Measurements from ENCODE around the gene ODAD3.
"Not testable (repeated sequence)": the region's sequence is repeated elsewhere in the genome, so short reads cannot be mapped to it uniquely, and the experiment has no call there.

ODAD3 gene

DNA sequence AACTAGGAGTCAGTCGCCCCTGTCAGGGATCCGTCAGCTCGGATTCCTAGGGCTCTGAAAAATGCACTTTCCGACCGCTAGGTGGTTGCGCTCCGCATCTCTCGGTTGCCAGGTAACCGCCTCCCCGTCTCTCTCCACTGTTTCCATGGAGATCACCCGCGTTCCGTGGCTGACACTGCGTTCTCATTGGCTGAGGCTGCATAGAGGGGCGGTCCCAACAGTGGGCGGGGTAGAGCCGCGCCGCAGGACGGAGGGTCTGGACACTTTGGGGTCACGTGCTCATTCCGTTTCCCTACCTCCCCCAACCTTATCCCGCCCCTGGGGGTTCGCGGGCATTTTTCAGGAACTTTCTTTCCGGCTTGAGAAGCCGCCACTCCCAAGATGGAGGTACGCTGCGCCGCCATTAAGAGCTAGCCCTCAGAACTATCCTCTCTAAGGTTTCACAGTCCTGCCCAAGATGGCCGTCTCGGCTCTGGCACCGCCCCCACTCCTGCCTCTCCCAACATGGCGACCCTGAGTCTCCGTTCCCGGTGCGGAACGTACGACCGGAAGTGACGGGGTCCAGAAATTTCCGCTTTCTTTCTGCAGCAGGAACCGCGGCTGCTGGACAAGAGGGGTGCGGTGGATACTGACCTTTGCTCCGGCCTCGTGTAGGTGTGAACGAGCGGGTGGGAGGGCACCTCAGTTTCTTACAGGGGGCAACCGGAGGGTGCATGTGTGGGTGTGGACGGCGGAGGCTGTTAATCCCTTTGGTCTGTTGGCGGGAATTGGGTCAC lies at the start of gene ODAD3, which contains the start of gene PRKCSH:
TSS of gene ODAD3 (minus strand) at position 65 of the 776 bp plus-strand sequence. CDS start 105 bp downstream, outside the sequence.
TSS of gene PRKCSH (plus strand) at position 579 of the 776 bp plus-strand sequence. CDS start 483 bp downstream, outside the sequence.
- peak; percentile 99 for DNase-seq

DNA sequence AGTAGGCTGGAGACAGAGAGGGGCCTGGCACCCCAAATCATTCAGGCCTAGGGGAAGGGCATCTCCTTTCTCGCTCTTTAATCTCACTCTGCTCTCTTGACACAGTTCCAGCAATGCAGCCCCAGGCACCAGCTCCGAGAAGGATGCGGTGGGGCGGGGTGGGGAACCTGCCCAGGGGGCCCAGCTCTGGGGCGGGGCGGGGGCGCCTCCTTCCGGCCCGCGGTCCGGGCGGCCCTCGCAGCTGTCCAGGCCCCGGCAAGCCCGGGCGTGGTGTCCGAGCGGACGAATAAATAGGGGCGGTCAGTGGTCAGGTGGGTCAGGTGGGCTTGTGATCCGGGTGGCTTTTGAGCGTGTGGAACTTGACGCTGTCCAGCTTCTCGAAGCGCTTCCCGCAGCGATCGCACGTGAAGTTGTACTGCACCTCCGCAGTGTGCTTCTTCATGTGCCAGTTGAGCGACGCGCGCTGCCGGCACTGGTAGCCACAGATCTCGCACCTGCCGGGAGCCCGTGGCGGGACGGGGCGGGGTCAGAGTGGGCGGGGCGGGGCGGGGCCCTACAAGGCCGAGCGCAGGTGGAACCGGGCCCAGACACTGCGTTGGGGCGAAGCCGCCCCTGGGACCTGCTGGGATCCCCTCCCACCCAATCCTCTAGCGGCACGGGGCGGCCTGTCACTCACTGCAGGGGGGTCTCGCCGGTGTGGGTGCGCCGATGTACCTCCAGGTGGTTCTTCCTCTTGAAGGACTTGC lies 48.6 kb upstream of the ODAD3 start:
- DNase-seq = no peak

DNA sequence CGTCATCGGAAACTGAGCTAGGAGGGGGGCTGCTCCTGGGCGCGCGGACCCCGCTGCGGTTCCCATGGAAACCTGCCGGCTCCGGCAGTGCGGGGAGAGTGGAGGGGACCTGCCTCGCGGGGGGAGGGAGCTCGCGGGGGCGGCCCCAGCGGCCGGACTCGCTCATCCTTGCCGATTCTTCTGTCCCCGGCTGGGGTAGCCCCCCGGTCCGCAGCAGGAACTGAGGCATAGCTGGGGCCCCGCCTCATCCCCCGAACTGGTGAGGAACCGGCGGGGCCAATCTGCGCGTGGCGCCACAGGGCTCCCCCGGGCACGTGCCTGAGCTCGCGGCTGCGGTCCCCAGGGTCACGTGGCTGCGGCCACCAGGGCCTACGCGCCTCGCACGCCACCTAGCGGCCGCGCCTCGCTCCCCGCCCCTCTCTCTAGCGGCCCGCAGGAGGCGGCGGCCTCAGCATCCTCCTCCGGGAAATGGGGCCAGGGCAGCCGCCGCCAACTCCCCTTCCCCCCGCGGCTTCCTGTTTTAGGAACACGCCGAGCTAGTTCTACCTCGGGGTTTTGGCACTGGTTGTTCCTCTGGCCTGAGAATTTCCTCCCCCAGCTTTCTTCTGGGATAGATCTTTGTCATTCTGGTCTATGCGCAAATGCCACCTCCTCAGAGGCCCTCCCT lies 47.6 kb upstream of the ODAD3 start:
- DNase-seq = peak; percentile 80

DNA sequence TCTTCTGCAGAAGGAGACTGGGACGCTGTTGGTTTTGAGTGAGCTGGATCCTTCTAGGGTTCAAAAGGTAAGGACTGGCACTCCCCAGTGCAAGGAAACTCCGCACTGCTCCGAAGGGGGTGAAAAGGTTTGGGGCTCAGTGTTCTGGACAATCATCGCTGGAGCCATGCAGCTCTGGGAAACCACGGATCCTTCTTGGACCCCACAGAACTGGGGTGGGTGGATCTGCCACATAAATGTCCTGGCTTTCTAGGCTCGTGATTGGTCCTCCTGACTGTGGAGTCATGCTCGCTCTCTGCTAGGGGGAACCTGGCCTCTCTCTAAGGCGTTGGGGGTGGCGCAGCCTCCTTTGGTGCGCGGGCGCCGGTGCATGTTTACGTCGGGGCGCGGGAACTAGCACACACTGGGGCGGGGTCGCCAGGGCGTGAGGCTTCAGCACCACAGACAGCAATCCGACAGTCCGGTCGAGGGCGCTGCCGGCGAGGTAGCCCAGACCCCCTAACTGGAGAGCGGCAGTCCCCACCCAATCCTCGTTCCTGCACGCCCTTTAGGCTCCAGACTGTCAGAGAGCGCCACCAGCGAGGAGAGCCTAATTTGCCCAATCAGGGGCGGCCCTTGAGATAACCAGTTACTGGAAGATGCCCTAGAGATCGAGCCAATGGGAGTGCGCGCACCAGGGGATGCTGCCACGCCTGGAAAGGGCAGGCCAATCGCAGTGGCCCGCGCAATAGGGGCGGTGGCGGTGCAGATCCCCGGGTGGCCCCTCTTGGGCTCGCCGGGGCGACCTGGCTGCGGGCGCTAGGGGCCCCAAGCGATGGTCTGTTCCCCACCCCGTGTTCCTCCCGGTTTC lies 46.8 kb upstream of the ODAD3 start:
- peak; percentile 95 for DNase-seq

DNA sequence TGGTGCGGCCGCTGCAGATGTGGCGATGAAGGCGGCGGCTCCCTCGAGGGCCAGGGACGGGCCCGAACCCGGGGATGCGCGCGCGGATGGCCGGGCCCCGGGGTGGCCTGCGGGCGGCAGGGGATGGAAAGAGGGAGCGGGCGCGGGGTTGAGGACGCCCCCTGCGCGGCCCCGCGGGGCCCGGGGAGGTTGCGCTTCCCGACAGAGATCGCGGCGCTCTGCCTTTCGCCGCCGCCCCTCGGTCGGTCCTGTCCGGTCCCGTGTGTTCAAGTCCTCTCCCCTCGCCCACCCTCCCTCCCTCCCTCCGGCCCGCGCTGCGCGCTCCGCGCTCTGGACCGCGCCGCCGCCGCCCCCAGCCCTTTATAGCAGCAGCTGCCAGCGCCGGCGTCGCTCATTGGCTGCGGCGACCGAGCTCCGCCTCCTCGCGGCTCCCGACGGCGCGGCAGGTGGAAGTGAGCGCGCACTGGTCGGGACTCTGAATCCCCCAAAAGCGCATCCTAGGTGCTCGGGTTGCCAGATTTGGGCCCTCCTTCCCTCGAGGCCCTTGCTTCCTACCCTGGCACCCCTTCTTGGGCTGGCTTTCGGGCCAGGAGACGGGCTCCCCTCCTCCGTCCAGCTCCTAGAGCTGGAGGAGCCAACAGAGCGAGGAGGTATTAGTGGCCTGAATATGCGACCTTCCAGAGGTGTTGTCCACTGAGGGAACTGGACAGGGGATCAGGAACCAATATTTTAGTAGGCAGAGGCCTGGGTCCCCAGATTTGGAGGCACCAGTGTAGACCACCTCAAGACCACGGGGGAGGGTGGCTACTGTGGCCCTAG lies 46.0 kb upstream of the ODAD3 start, which contains the start of gene ELAVL3:
TSS of gene ELAVL3 (minus strand) at position 332 of the 819 bp plus-strand sequence. CDS start 438 bp downstream, outside the sequence.
- DNase-seq = no peak

DNA sequence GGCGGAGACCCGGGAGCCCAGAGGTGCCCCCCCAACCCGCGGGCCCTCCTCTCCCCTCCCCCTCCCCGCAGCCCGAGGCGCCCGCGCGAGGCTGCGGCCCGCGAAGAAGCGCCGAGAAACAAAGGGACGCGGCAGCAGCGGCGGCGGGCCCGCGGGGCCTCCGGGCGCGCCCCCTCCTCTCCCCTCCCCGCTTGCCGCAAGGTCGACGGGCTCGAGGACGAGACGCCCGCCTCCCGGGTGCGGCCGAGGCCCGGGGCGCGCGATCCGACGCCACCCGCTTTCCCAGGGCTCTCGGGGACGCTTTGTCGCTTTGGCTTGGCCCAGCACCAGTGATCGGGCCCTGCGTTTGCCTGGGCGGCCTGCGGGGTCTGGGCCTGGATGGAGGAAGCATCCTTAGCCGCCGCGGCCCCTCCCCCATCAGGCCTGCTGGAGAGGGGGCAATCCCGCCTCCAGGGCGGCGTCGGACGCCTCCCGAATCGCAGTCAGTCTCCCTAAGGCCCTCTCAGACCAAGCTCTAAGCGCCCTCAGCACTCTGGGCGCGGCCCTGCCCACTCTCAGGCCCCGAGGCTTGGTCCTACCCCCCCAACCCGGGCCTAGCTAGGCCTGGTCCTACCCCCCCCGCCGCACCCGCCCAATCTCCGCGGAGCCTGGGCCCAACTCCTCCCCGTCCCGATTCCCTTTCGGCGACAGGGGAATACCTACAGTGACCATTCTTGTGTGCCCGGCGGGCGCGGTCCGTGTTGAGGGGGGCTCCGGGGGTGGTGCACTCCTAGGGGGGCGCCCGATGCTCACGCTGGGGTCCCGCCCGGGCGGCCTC lies 45.2 kb upstream of the ODAD3 start:
- DNase-seq = no peak

DNA sequence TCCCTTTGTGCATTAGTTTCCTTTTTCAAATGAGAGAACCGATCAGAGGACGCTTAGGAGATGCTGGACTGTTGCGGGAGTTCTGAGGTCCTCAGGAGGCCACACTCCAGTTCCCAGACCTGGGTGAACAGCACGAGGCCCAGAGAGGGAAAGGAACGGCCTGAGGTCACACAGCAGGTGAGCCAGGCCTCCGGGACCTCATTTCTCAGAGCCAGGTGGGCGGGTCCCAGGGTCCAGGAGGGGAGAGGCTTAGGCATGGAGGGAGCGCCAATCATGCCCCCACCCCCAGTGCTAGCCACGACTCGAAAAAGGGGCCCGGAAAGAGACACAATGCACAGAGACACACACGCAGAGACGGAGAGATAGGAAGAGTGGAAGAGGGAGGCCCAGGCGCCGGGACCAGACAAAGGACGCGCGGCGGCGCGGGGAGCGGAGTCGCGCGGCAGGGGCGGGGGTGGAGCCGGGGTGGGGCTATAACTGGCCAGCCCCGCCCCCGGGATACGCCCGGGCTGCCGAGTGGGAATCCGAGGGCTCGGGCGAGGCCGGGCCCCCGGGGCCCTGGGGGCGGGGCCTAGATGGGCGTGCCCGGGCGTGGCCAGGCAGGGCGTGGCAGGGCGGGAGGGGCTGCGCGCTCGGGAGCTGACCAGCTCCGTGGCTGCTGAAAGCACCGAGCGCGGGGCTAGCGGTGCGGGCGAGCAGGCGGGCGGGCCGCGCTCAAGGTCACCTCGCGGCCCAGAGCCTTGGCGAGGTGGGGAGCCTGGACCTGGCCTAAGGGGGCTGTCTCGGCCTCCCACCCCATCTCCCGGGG lies 44.4 kb upstream of the ODAD3 start:
- DNase-seq = no peak

DNA sequence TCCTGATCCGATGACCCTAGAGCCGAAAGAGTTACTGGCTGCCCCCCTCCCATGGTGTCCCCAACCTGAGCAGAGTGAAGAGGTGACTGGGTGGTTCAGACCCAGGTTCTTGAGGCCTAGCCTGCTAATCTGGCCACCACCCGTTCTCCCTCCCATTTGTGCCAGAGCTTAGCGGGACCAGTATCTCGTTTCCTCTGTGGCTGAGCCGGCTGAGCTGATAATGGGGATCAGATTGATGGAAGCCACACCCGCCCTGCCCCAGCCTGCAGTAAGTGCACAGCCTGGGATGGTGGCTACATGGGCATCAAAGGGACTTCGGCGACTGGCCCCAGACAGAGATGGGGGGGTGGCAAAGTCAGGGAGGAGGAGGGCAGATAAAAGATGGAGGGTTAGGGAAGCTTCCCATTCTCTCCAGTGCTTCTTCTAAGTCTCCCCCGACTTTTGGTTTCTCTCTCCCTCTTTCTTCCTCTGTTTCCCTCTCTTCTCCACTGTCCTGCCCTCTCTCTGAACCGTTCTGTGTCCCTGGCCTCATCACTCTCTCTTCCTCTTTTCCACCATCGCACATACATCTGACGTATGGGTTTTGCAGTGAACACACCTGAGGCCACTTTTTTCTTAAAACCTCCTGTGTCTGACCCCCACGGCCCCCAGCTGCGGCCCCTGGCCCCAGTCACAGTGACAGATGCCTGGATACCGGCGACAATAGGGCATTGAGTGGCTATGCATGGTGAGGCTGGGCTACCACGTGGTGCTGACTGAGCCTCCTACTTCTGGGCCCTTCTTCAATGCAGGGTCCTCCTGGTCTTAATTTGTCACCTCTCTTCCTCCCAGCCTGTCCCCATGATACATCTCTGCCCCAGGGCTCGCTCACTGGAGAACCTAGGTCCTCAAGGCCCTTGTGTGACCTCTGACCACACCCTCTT lies 43.5 kb upstream of the ODAD3 start:
- no peak for DNase-seq

DNA sequence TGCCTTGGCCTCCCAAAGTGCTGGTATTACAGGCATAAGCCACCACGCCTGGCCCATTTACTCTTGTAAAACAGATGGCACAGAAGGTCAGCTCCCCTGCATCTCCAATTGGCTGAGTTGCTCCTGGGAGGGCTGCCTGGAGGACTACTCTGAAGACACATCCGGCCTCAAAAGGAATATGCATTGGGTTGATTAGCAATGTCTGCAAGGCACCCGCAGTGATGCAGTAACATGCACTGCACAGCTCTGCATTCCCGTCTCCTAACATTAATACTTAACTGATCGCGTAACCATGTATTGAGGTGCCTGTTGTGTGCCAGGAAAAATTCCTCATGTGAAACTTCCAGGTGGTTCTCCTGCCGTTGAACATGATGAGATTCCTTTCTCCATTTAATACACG lies 40.9 kb upstream of the ODAD3 start:
- no peak for DNase-seq

DNA sequence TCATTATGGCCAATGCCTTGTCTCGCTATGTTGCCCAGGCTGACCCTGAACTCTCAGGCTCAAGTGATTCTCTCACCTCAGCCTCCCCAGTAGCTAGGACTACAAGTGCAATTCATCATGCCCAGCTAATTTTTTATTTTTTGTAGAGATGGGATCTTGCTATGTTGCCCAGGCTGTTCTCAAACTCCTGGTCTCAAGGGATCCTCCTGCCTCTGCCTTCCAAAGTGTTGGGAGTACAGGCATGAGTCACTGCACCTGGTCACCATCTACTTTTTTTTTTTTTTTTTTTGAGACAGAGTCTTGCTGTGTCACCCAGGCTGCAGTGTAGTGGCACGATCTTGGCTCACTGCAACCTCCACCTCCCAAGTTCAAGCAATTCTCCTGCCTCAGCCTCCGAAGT lies 40.4 kb upstream of the ODAD3 start:
- DNase-seq = not testable (repeated sequence)

DNA sequence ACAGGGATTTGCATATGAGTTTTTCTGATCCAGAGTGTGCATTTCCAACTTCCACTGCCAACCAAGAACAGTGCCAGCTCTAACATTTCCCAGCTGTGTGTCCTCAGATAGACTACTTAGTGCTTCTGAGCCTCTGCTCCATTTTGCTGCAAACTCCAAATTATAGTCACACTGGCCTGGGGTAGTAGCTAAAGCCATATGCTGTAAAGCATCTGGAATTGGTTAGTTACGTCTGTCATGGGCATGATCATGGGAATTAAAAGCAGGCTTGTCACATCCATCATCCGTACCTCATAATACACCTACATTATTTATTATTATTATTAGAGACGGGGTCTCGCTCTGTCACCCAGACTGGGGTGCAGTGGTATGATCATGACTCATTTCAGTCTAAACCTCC lies 38.8 kb upstream of the ODAD3 start:
- DNase-seq = no peak

DNA sequence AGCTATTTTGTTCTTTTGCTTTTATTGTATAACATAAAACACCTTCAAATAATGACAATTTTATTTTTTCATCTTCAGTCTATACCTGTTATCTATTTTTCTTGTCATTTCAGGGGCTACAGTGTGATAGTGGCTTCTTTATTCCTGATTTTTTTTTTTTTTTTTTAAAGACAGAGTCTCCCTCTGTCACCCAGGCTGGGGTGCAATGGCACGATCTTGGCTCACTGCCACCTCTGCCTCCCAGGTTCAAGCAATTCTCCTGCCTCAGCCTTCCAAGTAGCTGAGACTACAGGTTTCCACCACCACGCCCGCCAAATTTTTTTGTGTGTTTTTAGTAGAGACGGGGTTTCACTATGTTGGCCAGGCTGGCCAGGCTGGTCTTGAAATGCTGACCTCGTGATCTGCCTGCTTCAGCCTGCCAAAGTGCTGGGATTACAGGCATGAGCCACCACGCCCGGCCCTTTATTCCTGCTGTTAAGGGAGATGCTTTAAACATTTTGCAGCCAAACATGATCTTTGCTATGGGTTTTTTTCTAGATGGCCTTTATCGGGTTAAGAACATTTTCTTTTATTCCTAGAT lies 33.4 kb upstream of the ODAD3 start:
- not testable (repeated sequence) for DNase-seq

DNA sequence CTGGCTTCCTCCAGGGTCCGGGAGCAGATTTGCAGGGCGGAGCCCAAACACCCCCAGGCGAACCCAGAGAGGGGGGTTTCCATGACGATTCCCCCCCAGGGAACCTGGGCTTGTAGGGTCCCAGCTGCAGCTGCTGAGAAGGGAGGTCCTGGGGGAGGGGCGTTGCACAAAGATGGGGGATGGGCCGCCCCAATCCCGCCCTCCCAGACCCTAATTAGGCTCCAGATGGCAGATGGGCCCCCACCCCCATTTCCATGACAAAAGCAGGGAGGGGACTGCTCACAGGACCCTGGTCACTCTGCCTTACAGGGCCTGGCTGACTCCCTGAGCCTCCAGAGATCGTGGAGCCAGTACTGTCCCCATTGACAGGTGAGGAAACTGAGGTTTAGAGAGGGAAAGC lies 30.7 kb upstream of the ODAD3 start:
- DNase-seq = no peak

DNA sequence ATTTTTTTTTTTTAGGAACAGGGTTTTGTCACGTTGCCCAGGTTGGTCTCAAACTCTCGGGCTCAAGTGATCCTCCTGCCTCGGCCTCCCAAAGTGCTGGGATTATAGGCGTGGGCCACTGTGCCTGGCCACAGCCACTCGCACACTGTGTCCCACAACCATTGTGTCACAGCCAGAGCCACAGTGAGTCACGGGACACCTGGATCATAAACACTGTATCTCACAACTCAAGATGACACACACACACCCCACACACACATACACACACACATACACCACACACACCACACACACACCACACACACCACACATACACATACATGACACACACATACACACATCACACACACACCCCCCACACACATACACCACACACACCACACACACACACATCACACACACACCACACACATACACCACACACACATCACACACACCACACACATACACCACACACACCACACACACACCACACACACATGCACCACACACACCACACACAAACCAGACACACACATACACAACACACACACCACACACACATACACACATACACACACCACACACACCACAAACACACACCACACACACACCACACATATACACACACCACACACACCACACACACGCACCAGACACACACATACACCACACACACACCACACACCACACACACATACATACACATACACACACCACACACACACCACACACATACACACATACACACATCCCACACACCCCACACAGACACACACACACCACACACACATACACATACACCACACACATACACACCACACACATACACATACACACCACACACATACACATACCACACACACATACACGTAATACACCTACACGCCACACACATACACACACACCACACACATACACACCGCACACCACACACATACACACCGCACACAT lies 29.7 kb upstream of the ODAD3 start:
- DNase-seq = no peak

DNA sequence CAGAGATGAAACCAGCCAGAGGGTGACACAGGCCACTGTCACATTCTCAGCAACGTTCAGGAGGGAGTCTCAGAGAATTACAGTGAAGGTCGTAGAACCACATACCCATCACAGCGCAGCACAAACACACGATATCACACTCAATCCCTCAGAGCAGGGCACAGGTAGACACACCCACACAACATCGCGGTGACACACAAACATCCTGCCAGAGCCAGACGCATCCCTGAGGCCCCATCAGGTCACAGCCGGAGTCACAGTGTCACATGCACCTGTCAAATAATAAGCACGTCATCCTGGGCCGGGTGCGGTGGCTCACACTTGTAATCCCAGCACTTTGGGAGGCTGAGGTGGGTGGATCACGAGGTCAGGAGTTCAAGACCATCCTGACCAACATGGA lies 28.5 kb upstream of the ODAD3 start:
- DNase-seq = no peak

DNA sequence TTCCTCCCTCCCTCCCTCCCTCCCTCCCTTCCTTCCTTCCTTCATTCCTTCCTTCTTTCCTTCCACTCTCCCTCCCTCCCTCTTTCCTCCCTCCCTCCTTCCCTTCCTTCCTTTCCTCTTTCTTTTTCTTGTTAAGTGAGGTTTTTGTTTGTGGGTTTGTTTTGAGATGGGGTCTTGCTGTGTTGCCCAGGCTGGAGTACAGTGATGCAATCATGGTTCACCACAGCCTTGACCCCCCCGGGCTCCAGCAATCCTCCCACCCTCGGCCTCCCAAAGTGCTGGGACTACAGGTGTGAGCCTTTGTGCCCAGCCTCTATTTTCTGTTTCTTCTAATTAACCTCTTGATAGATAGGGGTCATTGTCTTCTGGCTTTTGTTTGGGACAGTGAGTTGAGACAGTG lies 26.5 kb upstream of the ODAD3 start:
- no peak for DNase-seq

DNA sequence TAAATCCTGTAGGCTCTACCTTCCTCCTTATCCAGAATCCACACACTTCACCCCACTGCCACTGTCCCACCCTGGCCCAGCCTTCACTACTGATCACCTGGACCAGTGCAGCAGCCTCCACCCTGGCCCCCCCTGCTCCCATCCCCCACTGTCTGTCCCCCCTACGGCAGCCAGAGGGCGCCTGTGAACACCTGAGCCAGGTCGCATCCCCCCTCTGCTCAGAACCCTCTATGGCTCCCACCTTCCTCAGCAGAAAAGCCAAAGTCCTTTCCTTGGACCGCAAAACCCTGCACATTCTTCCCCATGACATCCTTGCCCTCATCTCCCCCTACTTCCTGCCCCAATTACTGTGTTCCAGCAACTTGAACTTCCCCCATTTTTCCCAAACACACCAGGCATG lies 25.3 kb upstream of the ODAD3 start:
- DNase-seq = no peak

Data from NCI-H226 (cell line).